Measurements from ENCODE around the gene CHST11. TPM values are rescaled to one million over a fixed set of nuclear protein-coding genes. Genes with fewer than 3 reads are reported as not detected.

The CHST11 gene
- total and polyA plus RNA-seq, 4 donors, result 0.57 to 11.1 (median 3.7) TPM

DNA sequence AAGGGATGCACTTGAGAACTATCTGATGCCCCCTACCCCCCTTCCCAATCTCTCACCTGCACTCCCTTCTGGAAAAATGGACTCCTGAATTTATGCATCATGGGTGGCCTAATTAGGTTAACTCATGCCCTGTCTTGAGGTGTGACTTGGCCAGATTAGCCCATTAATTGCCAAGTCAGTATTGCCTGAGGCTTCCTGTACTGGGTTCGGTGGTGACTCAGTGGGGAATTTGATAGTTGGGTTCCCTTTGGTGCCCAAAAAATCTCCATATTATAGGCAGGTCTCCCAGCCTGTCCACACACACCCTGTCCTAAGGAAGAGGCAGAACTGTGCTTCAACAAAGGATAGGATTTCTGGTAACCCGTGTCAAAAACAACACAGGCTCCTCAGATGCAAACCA is 146.1 kb downstream of the CHST11 start:
- Histone ChIP-seq H3K9ac (ENCODE audit: low read depth in 1 of 2, low read length in 2 of 2) (no peak overlapping the region), H3K36me3 (ENCODE audit: control insufficient read depth in 4 of 4, insufficient read depth in 3 of 4, low read depth in 1 of 4, low read length in 3 of 4) (no peaks in the 10 kb centered on the region), H3K27ac (ENCODE audit: low read depth in 1 of 2, low read length in 2 of 2) (no peak overlapping the region), H3K4me3 (ENCODE audit: low read depth in 1 of 3, low read length in 3 of 3) (no peak overlapping the region), H3K4me1 (ENCODE audit: control insufficient read depth in 4 of 4, insufficient read depth in 4 of 4, low read length in 3 of 4) (no peaks in the 10 kb centered on the region), H3K27me3 (ENCODE audit: control insufficient read depth in 4 of 4, insufficient read depth in 4 of 4, low read length in 3 of 4) (peaks cover 0 to 3% (median 0%) of the 10 kb centered on the region in 4 donors), H3K9me3 (ENCODE audit: control insufficient read depth in 4 of 4, low read length in 3 of 4) (no peaks in the 10 kb centered on the region)
- no peak for DNase-seq (ENCODE audit: low spot score)
- no peak for TF ChIP-seq GABPA (IDR thresholded peaks at IDR 0.05 in 1 of 2, conservative IDR thresholded peaks at IDR 0.05 in 1 of 2)
- no peak for TF ChIP-seq RAD21 (IDR thresholded peaks at IDR 0.05)
- WGBS, result 81% methylated on average over 2 of the region's 2 CpGs

DNA sequence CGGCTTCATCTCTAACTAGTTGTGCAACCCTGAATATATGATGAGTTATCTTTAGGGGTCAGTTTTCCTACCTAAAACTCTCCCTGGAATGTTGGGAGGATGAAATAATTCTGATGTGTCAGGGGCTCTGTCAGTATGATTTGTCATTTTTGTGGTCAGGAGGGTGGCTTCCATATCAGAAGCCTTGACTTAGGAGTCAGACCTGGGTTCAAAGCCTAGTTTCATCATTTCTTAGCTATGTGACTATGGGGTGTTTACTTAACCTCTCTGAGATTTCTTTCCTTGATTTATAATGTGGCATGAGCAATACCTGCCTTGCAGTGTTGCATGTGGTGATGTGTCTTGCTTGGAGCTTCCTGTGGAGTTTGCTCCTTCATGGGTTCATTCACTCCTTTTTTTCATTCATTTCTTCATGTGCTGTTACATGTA is 146.8 kb downstream of the CHST11 start:
- Histone ChIP-seq H3K4me3 (ENCODE audit: low read depth in 1 of 3, low read length in 3 of 3) (no peak overlapping the region), H3K9ac (ENCODE audit: low read depth in 1 of 2, low read length in 2 of 2) (no peak overlapping the region), H3K27me3 (ENCODE audit: control insufficient read depth in 4 of 4, insufficient read depth in 4 of 4, low read length in 3 of 4) (peaks cover 0 to 3% (median 0%) of the 10 kb centered on the region in 4 donors), H3K36me3 (ENCODE audit: control insufficient read depth in 4 of 4, insufficient read depth in 3 of 4, low read depth in 1 of 4, low read length in 3 of 4) (no peaks in the 10 kb centered on the region), H3K27ac (ENCODE audit: low read depth in 1 of 2, low read length in 2 of 2) (peak overlapping the region; percentile 13 to 50), H3K4me1 (ENCODE audit: control insufficient read depth in 4 of 4, insufficient read depth in 4 of 4, low read length in 3 of 4) (no peaks in the 10 kb centered on the region), H3K9me3 (ENCODE audit: control insufficient read depth in 4 of 4, low read length in 3 of 4) (no peaks in the 10 kb centered on the region)
- no peak for DNase-seq (ENCODE audit: low spot score)
- 93% methylated on average over 1 of the region's 1 CpG for WGBS
- TF ChIP-seq HNF4A (conservative IDR thresholded peaks at IDR 0.05) (no peak), NR2F2 (IDR thresholded peaks at IDR 0.05) (no peak), RAD21 (IDR thresholded peaks at IDR 0.05) (no peak), FOXA1 (IDR thresholded peaks at IDR 0.05) (no peak), TAF1 (conservative IDR thresholded peaks at IDR 0.05) (no peak), RXRA (IDR thresholded peaks at IDR 0.05) (no peak), EGR1 (IDR thresholded peaks at IDR 0.05; ENCODE audit: low read depth in 2 of 2) (no peak), HNF4G (IDR thresholded peaks at IDR 0.05) (no peak), GABPA (IDR thresholded peaks at IDR 0.05 in 1 of 2, conservative IDR thresholded peaks at IDR 0.05 in 1 of 2) (no peak), FOXA2 (IDR thresholded peaks at IDR 0.05) (no peak), SP1 (IDR thresholded peaks at IDR 0.05) (no peak), JUND (IDR thresholded peaks at IDR 0.05) (no peak), YY1 (IDR thresholded peaks at IDR 0.05) (no peak)
- TF ChIP-seq, protein P1, sequence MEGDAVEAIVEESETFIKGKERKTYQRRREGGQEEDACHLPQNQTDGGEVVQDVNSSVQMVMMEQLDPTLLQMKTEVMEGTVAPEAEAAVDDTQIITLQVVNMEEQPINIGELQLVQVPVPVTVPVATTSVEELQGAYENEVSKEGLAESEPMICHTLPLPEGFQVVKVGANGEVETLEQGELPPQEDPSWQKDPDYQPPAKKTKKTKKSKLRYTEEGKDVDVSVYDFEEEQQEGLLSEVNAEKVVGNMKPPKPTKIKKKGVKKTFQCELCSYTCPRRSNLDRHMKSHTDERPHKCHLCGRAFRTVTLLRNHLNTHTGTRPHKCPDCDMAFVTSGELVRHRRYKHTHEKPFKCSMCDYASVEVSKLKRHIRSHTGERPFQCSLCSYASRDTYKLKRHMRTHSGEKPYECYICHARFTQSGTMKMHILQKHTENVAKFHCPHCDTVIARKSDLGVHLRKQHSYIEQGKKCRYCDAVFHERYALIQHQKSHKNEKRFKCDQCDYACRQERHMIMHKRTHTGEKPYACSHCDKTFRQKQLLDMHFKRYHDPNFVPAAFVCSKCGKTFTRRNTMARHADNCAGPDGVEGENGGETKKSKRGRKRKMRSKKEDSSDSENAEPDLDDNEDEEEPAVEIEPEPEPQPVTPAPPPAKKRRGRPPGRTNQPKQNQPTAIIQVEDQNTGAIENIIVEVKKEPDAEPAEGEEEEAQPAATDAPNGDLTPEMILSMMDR (IDR thresholded peaks at IDR 0.05; ENCODE audit: low read depth, low read length, missing input control), result no peak
- TF ChIP-seq, protein P2, sequence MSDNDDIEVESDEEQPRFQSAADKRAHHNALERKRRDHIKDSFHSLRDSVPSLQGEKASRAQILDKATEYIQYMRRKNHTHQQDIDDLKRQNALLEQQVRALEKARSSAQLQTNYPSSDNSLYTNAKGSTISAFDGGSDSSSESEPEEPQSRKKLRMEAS (IDR thresholded peaks at IDR 0.05), result no peak
- TF ChIP-seq, protein P3, sequence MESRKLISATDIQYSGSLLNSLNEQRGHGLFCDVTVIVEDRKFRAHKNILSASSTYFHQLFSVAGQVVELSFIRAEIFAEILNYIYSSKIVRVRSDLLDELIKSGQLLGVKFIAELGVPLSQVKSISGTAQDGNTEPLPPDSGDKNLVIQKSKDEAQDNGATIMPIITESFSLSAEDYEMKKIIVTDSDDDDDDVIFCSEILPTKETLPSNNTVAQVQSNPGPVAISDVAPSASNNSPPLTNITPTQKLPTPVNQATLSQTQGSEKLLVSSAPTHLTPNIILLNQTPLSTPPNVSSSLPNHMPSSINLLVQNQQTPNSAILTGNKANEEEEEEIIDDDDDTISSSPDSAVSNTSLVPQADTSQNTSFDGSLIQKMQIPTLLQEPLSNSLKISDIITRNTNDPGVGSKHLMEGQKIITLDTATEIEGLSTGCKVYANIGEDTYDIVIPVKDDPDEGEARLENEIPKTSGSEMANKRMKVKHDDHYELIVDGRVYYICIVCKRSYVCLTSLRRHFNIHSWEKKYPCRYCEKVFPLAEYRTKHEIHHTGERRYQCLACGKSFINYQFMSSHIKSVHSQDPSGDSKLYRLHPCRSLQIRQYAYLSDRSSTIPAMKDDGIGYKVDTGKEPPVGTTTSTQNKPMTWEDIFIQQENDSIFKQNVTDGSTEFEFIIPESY (IDR thresholded peaks at IDR 0.05), result no peak
- TF ChIP-seq, protein P4, sequence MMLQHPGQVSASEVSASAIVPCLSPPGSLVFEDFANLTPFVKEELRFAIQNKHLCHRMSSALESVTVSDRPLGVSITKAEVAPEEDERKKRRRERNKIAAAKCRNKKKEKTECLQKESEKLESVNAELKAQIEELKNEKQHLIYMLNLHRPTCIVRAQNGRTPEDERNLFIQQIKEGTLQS (IDR thresholded peaks at IDR 0.05), result no peak
- TF ChIP-seq, protein P5, sequence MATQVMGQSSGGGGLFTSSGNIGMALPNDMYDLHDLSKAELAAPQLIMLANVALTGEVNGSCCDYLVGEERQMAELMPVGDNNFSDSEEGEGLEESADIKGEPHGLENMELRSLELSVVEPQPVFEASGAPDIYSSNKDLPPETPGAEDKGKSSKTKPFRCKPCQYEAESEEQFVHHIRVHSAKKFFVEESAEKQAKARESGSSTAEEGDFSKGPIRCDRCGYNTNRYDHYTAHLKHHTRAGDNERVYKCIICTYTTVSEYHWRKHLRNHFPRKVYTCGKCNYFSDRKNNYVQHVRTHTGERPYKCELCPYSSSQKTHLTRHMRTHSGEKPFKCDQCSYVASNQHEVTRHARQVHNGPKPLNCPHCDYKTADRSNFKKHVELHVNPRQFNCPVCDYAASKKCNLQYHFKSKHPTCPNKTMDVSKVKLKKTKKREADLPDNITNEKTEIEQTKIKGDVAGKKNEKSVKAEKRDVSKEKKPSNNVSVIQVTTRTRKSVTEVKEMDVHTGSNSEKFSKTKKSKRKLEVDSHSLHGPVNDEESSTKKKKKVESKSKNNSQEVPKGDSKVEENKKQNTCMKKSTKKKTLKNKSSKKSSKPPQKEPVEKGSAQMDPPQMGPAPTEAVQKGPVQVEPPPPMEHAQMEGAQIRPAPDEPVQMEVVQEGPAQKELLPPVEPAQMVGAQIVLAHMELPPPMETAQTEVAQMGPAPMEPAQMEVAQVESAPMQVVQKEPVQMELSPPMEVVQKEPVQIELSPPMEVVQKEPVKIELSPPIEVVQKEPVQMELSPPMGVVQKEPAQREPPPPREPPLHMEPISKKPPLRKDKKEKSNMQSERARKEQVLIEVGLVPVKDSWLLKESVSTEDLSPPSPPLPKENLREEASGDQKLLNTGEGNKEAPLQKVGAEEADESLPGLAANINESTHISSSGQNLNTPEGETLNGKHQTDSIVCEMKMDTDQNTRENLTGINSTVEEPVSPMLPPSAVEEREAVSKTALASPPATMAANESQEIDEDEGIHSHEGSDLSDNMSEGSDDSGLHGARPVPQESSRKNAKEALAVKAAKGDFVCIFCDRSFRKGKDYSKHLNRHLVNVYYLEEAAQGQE (IDR thresholded peaks at IDR 0.05), result no peak

Measured in liver (tissue), 9 donors.